Medulla oblongata (tissue), 1 donor: ENCODE results near the gene PGS1.
A peak's percentile ranks its signal among the peaks of the same experiment; 100 is the strongest.

ENCODE experiments used
- DNase-seq: peaks from one replicate; pipeline ENCODE4 v3.0.0-alpha.2; 2015; ENCODE audit errors: extremely low spot score

Gene PGS1

DNA sequence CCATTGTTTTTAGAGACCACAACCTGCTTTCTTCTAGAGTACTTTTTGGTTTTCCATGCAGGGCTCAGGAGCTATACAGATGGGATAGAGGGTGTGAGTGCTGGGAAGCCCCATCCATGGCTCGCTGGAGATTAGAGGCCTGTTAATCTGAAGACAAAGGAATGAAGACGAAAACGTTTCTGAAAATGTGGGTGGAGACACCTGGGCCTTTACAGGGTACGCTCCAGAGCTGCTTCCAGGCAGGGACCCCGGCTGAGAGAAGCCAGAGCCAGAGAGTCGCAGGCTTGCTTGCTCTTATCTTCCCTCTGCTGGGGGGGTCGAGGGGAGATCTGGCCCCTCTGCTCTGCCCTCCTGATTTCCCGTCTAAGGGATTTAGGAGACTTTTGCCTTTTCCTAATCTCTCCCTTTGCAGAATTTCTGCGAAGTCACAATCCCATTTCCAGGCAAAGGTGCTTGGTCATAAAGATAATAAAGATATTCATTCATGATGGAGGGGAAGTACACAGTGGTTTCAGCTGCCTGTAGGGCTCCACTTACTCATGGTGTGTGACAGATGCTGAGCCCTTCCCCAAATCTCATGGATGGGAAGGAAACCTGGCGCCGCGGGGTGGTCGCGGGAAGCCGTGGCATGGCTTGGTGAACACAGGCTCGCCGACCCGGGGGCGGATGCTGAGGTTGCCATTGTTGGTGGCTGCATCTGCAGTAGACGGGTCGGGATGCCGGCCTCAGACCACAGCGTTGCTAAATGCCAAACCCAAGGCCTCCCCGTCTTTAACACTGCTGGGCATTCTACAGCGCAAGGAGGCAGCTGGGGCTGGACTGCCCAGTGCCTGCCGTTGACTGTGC lies 13.8 kb upstream of the PGS1 start:
- DNase-seq: no peak

DNA sequence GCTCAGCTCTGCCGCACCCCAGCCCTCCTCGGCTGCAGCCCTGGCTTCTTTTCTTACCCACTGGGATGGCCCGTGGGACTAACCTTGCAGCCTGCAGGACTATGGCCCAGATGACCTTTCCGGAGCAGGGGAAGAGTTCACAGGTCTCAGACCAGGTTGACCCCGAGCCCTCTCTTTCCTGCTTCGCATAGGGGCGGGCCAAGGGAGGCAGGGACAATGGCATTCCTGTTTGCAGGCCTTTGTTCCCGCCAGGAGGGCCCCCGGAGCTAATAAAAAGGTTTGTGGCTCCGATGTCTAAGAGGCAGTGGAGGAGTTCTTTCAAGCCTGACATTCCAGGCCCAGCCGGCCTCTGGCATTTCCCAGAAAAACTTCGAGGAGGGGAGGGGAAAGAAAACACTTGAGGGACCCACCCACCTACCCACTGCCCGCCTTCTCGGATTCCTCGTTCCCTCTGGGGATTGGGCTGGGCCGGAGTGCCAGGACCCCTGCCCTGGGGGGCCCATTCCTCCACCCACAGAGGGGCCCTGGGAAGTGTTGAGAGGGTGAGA lies 12.8 kb upstream of the PGS1 start:
- DNase-seq: no peak

DNA sequence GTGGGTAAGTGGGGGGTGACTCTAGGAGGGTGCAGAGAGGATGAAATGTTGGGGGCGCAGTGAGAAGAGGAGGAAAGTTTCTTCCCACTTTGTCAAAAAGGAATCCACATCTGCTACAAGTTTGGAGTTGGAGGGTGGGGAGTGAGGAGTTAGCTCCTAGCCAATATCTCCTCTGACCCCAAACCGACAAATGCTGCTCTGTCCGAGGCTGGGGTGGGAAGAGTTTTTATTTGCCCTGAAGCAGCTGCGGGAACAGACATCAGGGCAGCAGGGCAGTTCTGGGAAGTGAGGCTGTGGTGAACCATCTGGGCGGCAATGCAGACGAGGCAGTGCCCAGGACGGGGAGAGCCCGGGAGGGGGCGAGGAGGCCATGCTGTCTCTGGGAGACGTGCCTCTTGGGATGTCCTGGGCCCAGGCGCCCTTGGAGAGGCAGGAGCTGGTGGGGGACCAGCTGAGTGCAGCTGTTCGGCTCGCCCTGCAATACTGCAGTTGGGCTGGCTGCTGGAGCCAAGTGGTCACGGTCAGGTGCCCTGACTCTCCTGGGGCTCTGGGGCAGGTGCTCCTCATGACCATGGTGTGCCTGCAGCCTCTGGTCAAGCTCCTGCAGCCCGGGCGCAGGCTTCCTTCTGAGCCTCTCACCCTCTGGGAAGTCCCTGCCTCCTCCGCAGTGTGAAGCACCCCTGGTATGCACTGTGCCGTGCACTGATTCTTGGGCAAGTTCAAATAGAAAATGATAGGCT lies 12.2 kb upstream of the PGS1 start:
- DNase-seq: no peak

DNA sequence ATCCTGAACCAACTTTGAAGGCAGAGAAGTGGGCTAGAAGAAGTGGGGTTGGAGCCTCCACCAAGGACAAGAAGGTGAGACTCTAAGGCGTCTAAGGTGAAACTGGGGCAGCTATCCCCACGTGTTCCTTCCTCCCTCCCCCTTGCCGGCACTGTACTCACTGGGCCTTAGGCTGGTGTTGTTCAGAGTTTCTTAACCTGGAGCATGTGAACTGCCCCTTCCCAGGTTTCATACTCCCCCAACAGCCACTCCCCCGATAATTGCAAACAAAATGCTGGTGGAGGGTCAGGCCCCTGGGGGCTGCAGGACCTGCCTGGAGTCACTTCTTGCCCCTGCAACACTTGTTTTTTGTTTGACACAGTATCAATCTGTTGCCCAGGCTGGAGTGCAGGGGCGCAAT lies 11.3 kb upstream of the PGS1 start:
- no peak for DNase-seq

DNA sequence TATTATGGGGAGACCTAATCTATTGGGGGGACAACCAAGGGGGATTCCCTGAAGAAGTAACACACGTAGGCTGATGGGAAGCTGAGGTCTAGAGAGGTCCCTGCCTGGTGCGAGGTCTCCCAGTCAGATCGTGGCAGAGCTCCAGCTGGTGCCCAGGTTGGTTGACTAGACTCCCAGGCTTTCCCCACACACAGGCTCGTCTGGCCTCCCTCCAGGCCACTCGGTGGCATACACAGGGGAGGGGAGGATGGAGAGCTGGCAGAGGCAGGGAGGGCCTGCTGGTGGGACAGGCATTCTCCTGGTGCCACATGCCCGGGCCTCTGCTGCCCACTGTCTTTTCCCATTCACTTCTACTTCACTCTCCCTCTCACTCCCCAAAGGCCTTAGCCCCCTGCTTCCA lies 10.1 kb upstream of the PGS1 start:
- no peak for DNase-seq

DNA sequence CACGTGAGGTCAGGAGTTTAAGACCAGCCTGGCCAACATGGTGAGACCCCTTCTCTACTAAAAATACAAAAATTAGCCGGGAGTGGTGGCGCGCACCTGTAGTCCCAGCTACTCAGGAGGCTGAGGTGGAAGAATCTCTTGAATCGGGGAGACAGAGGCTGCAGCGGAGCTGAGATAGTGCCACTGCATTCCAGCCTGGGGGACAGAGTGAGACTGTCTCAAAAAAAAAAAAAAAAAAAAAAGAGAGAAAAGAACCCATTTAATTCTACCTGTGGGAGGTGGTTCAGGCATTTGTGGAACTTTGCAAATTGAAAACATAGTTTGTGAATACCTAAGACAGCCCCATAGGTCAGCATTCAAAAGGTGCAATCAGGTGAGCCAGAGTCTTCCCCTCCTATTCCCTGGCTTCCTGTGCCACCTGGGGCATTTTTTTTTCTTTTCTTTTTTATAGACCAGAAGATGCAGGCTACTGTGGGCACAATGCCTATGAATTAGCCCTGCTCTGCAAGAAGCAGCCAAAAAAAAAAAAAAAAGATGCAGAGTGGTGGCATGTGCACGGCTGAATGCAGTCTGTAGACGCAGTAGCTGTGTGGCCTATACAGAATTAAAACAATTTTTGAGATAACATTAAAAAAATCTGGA lies 9.5 kb upstream of the PGS1 start:
- no peak for DNase-seq

DNA sequence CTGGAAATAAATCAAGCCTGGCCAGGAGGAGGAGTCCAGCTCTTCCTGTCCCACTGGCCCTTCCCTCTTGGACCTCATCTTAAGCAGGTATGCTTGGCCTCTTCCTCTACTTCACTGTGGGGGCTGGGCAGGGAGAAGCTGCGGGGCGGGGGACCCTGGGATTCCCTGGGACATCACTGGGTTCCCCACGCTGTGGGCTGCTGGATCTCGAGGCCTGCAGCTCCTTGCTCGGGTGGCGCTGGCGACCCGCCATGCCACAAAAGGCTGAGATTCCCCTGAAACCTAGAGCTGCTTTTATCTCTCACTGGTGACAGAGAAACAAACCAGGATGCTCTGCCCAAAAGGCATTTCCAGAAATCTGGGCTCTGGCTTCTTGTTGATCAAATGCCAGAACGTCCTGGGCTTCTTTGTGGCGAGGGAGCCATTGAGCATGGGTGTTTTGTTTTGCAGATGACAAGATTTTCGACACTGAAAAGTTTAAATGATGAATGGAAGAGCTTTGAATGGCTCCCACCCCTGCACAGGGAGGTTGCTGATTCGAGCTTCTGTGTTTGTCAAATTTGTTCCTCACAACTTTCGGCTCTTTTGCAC lies 8.6 kb upstream of the PGS1 start:
- no peak for DNase-seq

DNA sequence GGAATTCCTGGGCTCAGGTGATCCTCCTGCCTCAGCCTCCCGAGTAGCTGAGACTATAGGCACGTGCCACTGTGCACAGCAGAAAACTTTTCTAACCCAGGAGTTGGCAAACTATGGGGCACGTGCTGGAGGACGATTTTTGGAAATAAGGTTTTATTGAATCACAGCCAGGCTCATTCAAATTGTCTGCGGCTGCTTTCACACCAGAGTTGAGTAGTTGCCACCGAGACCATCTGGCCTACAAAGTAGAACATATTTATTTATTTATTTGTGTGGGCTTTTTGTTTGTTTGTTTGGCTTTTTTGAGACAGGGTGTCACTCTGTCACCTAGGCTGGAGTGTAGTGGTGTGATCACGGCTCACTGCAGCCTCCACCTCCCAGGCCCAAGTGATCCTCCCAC lies 7.4 kb upstream of the PGS1 start:
- DNase-seq: no peak

DNA sequence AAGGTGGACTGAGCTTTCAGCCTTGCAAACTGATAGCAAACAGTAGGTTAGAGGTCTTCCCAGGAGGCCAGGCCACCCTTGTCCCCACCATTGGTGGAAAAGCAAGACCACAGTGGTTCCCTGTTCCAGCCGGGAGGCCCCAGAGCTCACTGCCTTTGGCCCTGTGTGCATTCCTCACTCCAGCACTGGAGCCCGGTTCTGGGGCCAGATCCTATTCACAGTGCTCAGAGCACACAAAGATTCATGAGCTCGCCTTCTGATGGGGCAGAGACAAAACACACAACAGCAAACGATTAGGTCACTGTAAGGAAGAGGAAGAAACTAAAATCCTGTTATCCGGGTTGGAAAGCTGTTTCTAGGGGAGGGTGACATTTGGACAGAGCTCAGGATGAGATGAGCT lies 5.6 kb upstream of the PGS1 start:
- no peak for DNase-seq

DNA sequence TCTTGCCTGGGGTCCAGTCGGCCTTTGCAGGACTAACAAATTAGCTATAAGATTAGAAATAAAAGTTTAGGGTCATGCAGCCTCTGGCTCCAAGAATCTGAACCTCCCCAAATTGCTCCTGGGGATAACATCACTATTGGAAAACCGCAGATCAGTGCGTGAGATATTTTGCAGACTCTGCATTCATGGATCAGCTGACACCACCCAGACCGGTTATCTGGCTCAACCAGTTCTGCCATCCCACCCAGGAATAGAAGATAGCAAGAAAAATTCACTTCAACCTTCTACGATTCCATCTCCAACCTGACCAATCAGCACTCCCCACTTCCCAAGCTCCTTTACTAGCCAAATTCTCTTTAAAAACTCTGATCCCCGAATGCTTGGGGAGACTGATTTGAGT lies 4.3 kb upstream of the PGS1 start:
- no peak for DNase-seq

DNA sequence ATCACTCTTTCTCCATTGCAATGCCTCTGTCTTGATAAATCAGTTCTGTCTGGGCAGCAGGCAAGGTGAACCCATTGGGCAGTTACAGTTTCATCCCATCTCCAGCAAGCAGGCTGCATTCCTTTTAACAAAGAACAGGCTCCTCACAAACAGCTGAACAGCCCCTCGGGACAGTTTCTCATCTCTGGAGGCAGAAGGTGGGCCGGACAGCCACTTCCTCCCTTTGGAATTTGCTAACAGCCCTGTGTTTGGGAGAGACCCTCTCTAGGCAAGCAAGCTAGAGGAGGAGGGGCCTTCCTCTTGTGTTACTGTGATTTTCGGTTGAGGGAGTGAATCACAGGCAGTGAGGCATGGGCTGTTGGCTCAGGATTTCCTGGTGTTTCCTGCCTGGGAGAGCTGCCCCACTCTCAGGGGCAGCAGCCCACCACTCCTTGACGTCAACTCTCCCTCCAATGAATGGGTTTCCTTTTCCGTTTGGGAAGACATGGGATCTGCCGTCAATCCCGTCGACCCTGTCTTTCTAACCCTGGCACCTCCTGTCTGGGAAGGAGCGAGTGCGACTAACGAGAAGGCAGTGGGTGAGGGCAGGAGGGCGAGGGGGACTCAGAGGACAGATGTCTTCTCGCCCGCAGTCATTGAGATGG lies 3.7 kb upstream of the PGS1 start:
- DNase-seq: no peak

DNA sequence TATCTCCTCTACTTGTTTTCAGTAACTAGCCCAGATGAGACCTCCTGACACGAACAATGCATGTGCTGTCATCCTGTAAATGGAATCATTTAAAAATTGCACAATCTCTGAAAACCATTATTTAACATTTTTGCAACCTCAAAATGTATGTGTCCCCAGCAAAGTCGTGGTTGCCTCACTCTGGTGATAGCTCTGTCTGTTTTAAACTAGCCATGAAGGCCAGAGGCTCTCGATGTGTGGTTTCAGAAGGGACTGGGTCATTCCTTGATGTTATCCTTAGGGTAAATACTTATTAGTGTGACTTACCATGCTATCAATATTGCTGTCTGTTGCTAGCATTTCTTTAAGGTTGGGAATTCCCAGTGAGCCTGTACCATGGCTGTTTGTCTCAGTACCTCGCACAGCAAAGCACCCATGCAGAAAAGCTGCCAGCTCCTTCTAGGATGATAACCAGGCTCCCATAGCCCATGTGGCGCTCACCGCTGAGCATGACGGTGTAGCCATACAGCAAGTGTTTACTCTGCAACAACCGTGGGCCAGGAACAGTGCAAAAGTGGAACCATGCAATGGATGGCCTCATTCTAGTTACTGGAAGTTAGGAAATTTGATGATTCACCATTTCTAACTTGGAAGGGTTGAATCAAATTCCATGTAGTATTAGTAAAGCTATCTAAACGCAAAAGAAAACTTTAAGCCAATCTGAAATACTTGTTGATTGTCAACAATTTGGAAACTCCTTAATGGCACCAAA lies 2.9 kb upstream of the PGS1 start:
- no peak for DNase-seq

DNA sequence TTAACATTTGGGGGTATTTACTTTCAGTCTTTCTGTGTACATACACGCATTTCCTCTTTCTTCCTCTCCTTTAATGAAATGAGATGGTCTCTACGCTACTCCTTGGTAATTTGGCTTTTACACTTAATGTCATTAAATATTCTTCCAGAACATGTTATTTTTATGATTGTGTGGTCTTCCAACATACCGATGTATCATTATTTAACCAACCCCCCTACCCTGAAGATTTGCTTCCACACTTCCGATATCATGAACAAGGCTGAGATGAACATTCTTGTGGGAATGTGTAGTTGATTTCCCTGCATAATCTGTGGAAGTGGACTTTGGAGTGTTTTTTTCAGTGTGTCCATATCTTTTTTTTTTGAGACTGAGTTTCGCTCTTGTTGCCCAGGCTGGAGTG lies 2.3 kb upstream of the PGS1 start:
- no peak for DNase-seq

DNA sequence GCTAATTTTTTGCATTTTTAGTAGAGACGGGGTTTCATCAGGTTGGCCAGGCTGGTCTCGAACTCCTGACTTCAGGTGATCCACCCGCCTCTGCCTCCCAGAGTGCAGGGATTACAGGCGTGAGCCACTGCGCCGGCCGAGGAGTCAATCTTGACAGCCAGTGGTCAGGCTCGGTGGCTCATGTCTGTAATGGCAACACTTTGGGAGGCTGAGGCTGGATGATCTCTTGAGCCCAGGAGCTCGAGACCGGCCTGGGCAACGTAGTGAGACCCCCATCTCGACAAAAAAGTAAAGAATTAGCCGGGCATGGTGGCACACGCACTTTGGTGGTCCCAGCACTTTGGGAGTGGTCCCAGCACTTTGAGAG lies 608 bp upstream of the PGS1 start:
- no peak for DNase-seq

DNA sequence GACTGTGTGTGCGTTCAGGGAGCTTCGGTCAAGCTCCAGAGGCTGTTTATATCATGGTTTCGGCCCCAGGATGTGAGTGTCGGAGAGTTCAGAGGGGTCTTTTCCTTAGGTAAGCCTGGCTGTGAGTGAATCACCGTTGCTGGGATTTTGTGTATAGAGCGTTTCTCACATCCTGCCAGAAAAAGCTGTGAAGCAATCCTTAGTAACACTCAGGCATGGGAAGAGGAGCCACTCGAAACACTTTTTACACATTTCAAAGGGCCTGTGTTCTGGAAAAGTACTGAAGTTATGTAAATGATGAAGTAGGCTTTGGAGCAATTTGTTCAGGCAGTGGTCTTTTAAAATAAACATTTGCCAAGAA lies 662 bp downstream of the PGS1 start:
- no peak for DNase-seq

DNA sequence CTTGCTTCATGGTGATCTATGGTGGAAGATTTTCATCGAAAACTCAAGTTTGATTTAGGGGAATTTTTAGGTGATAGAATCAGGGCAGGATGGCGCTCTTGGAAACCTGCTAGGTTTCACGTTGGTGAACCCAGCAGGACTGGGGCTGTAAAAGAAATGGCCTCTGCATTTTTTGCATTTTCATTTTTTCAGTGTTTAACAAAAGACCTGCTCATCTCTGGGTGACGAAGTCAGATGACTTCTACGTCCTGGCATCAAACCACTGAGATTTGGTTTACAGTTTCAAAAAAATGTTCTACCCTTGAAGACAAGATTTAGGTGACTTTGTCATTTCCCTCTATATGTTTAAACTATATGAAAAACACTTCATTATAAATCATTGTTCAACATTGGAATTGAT lies 1.9 kb downstream of the PGS1 start:
- DNase-seq: no peak

DNA sequence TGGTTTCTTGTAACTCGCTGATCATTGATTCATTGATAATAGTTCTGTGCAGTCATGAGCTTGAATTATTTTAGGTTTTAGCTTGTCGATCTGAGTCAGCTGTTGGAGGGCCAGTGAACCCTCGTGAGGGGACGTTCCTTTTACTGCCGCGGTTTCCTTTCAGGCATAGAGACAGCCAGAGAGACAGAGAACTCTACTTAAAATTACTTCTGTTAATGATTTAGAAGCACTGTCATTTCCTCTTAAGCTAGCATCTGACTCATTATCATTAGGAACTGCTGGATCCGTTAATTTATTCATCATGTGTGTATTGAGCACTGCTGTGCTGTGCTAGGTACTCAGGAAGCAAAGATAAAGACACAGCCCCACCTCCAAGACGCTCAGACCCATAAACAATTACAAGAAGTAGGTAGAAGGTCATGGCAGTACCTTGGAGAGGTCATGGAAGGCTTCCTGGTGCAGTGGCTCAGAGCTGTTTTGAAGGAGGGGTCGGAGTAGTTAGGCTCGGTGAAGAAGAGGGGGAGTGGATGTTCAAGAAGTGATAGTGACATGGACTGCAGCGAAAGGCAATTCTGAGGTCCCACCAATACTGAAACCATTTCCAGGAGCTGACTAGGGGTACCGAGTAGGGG lies 3.3 kb downstream of the PGS1 start:
- no peak for DNase-seq

DNA sequence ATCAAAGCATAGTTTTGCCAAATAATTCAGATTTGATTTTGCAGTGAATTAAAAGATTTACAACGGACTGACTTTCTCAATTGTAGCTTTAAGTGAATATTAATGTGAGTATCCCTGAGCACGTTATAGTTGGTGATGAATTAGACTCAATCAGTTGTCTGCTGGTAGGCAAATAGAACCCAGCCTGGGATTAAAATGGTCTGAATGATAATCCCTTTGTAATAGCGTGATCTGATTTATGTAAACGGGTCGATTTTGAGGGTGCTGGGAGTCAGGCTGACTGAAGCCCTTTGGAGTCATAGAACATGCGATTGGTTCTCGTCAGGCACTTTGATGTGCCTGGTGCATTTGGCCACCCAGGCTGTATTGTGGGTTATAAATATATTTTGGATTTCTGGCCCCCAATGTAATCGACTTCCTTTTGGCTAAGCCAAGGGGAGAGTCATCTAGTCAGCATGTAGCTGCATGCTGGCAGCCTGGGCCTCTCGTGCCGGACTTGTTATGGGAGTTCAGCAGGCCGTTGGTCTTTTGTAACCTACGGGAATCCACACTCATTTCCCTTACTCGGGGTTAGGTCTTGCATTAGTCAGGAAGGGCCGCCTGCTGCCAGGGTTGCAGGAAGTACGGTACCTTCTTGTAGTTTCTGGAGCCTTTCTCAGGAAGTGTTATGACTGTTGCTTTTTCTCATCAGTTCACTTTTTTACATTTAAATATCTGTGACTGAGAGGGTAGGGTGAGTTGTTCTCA lies 5.4 kb downstream of the PGS1 start:
- DNase-seq: peak; percentile 67

DNA sequence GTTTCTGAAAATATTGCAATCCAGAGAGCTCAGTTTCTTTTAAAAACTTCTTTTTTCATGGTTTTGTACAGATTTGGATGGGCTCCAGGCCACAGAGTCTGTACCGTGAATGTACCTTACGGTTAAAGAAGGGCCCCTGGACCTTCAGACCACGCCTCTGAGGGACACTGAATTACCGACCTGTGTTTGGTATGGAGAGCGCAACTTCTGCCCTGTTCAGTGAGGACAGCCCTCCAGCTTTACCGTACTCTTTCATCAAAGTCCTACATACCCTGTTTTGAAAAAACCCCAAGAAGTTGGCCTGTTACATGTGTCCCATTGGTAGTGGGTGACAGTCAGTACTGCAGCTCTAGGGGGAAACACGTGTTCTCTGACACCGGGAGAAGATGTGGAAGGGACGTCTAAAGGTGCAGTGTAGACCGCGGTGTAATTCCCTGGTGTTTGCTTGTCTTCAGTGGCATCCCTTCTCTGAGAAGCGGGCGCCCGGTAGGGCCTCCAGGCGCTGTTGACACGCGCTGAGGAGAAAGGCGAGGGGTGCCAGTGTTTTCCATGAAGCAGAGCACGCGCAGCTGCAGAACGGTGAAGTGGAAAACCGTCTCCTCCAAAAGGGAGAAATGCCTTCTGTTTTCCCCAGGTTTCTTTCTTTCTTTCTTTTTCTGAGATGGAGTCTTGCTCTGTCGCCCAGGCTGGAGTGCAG lies 6.2 kb downstream of the PGS1 start:
- no peak for DNase-seq
